ENCODE measurements around the gene CSPG4. TPM values are rescaled to one million over a fixed set of nuclear protein-coding genes. Genes with fewer than 3 reads are reported as not detected.
A peak's percentile ranks its signal among the peaks of the same experiment; 100 is the strongest.
"Not testable (repeated sequence)": the region's sequence is repeated elsewhere in the genome, so short reads cannot be mapped to it uniquely, and the experiment has no call there.

The CSPG4 gene
- total RNA-seq, 1 donor from 2014 or later, result 15.0 TPM

DNA sequence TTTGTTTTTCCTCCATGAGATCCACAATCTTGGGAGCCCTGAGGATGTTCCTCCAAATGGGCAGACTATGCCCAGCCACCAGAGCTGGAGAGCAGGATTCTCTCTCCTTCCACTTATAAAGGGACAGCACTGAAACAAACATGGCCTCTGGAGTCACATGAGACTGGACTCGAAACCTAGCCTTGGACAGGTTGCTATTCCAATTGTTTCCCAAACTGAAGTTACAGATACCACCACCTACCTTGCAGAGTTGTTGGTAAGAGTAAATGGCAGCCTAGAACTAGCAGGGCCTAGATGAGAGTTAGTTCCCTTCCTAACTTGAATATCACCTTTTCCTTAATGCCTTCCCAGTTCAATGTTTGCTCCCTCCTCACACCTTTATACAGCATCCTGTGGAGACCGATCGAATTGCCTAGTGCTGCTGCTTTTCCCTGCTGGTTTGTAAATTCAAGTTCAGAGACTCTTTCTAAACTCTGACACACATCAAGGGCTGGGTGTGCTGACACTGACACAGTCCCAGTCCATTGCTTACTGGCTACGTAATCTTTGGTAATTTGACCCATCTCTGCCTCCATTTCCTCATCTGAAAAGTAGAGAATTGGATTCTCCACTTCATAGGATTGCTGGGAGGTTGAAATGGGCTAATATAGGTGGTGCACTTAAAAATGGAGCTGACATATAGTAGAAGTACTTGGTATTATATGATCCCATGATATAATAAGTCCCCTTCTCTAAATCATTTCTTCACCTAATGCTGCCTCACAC lies 75.2 kb downstream of the CSPG4 start:
- peak overlapping the region; percentile 94 for H3K27ac ChIP-seq
- H3K27me3 ChIP-seq (ENCODE audit: low read depth), result no peaks in the 10 kb centered on the region
- DNase-seq (no peak), ATAC-seq (no peak)
- TF ChIP-seq, protein P1, sequence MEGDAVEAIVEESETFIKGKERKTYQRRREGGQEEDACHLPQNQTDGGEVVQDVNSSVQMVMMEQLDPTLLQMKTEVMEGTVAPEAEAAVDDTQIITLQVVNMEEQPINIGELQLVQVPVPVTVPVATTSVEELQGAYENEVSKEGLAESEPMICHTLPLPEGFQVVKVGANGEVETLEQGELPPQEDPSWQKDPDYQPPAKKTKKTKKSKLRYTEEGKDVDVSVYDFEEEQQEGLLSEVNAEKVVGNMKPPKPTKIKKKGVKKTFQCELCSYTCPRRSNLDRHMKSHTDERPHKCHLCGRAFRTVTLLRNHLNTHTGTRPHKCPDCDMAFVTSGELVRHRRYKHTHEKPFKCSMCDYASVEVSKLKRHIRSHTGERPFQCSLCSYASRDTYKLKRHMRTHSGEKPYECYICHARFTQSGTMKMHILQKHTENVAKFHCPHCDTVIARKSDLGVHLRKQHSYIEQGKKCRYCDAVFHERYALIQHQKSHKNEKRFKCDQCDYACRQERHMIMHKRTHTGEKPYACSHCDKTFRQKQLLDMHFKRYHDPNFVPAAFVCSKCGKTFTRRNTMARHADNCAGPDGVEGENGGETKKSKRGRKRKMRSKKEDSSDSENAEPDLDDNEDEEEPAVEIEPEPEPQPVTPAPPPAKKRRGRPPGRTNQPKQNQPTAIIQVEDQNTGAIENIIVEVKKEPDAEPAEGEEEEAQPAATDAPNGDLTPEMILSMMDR (IDR thresholded peaks at IDR 0.05), result no peak
- intact Hi-C loops (cut with DNase I), result no loop called here
- no peaks in the 10 kb centered on the region for H3K36me3 ChIP-seq
- H3K9me3 ChIP-seq, result no peaks in the 10 kb centered on the region
- H3K4me3 ChIP-seq, result peak overlapping the region; percentile 76
- peaks cover 34% of the 10 kb centered on the region for H3K4me1 ChIP-seq

DNA sequence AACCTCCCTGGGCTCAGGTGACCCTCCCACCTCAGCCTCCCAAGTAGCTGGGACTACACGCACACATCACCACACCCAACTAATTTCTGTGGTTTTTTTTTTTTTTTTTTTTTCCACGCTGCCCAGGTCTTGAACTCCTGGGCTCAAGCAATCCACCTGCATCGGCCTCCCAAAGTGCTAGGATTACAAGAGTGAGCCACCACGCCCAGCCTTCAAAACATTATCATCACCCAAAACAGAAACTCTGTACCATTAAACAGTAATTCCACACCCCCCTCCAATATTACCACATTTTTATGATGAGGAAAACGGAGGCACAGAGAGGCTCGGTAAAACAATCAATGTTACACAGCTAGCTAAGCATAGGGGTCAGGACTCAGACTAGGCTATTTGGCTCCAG lies 76.6 kb downstream of the CSPG4 start:
- Histone ChIP-seq H3K27ac (no peak overlapping the region), H3K27me3 (ENCODE audit: low read depth) (no peaks in the 10 kb centered on the region), H3K36me3 (no peaks in the 10 kb centered on the region), H3K9me3 (no peaks in the 10 kb centered on the region), H3K4me3 (no peak overlapping the region), H3K4me1 (peaks cover 32% of the 10 kb centered on the region)
- intact Hi-C loops (cut with DNase I), result no loop called here
- DNase-seq (no peak), ATAC-seq (no peak)
- TF ChIP-seq, protein P1 (IDR thresholded peaks at IDR 0.05), result no peak

DNA sequence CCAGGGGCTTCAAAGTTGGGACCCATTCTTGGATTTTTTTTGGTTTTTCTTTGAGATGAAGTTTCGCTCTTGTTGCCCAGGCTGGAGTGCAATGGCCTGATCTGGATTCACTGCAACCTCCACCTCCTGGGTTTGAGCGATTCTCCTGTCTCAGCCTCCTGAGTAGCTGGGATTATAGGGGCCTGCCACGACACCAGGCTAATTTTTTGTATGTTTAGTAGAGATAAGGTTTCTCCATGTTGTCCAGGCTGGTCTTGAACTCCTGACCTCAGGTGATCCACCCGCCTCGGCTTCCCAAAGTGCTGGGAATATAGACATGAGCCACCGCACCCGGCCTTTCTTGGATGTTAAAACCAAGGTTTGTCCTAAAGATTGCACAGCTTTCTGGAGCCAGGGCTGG lies 78.7 kb downstream of the CSPG4 start:
- H3K9me3 ChIP-seq; H3K27ac ChIP-seq; DNase-seq; intact Hi-C loops (cut with DNase I); H3K36me3 ChIP-seq; H3K27me3 ChIP-seq (ENCODE audit: low read depth); ATAC-seq; H3K4me3 ChIP-seq: not testable (repeated sequence)
- H3K4me1 ChIP-seq, result peaks cover 23% of the 10 kb centered on the region

DNA sequence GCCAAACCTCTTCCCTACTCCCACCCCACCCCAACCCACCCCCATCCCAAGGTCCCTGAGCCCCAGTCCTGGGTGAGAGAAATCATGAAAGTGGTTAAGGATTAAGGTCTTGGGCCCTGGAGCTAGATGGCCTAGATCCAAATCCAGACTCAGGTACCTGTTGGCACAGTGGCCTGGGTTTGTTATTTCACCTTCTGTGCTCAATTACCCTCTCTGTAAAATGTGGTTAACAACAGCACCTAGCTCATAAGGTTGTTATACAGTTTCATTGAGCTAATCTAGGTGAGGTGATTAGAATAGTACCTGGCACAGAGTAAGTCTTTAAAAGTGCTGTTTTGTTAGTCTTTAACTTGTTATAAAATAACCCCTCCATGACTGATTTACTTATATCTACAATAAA lies 80.7 kb downstream of the CSPG4 start:
- H3K27ac ChIP-seq, result no peak overlapping the region
- H3K4me3 ChIP-seq, result no peak overlapping the region
- TF ChIP-seq, protein P1 (IDR thresholded peaks at IDR 0.05), result no peak
- peaks cover 3% of the 10 kb centered on the region for H3K4me1 ChIP-seq
- intact Hi-C loops (cut with DNase I), result no loop called here
- H3K27me3 ChIP-seq (ENCODE audit: low read depth), result no peaks in the 10 kb centered on the region
- ATAC-seq (no peak), DNase-seq (no peak)
- H3K9me3 ChIP-seq, result no peaks in the 10 kb centered on the region
- H3K36me3 ChIP-seq, result no peaks in the 10 kb centered on the region

DNA sequence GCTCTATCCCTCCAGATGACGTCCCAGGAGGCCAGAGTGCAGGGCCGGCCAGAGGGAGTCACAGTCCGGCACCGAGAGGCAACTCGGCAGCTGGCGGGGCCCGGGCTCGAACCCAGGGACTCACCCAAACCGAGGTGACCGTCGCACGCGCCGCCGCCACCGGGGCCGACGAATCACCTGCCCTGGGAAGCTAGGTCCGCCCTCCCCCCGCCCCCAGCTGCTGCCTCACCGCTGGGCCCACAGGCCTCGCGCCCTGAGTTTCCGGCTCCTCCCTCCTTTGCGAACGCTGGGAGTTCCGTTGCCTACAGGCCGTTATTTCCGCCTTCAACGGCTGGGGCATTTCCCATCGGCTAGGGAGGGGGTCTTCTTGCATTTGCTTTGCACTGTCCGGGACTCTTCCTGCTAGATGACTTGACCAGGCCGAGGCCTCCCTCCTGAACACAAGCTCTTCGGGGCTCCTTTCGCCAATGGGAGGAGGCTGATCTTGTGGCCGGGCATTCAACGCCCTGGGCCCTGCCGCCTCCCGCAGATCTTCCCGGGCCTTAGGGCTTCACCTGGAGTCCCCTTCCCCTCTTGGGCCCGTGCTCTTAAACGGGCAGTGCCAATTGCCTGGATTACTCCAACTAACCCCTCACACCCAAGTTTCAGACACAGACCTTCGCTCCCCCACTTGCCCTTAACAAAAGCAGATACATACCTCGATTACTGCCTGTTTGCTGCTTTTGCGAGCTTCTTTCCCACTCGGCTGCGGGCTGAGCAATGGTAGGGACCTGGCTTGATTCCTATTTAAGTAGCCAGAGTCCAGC lies 86.9 kb downstream of the CSPG4 start, which contains the start of gene SNUPN:
TSS of gene SNUPN (minus strand) at position 184 of the 806 bp plus-strand sequence. CDS start 4,674 bp downstream, outside the sequence.
- no peaks in the 10 kb centered on the region for H3K36me3 ChIP-seq
- TF ChIP-seq, protein P1 (IDR thresholded peaks at IDR 0.05), result no peak
- peak; percentile 97 for DNase-seq
- H3K4me3 ChIP-seq, result peak within 1 kb of the TSS; percentile 87
- H3K27me3 ChIP-seq (ENCODE audit: low read depth), result no peaks in the 10 kb centered on the region
- H3K4me1 ChIP-seq, result peaks cover 21% of the 10 kb centered on the region
- intact Hi-C loops (cut with DNase I), result no loop called here
- peak; percentile 95 to 97 for ATAC-seq
- H3K9me3 ChIP-seq, result no peaks in the 10 kb centered on the region
- peak within 1 kb of the TSS; percentile 95 for H3K27ac ChIP-seq

Other genes starting within 250 kb of the CSPG4 start
- gene PTPN9, start 133.5 kb downstream of the CSPG4 start, total RNA-seq, result 31.4 TPM
- gene SNUPN, start 87.1 kb downstream of the CSPG4 start, total RNA-seq, result 21.7 TPM
- 56.5 TPM for gene IMP3, start 72.6 kb downstream of the CSPG4 start, total RNA-seq
- 28.9 TPM for gene SNX33, start 64.9 kb downstream of the CSPG4 start, total RNA-seq
- gene UBE2Q2, start 130.6 kb upstream of the CSPG4 start, total RNA-seq, result 29.0 TPM
- 20.4 TPM for gene FBXO22, start 191.0 kb upstream of the CSPG4 start, total RNA-seq

All from lower lobe of right lung (tissue), 2 donors.